Uterus (tissue), 4 donors: ENCODE results near the gene RGL3. TPM values are rescaled to one million over a fixed set of nuclear protein-coding genes. Genes with fewer than 3 reads are reported as not detected.

Experiments
- DNase-seq, 2 donors: peaks; one replicate each; pipeline ENCODE4 v3.0.0-alpha.2; 2019 to 2020
- H3K27ac ChIP-seq, 2 donors: fragments of 200-600 bp; sonication (generic); 1 replicate in 1 of 2; 2 replicates in 1 of 2; pipeline ENCODE4 v1.5.1; 2016 to 2018
- H3K27me3 ChIP-seq, 2 donors: fragments of 200-600 bp; sonication (generic); one replicate each; pipeline ENCODE4 v1.5.1; 2018 to 2019; ENCODE audit warnings: control low read depth in 1 of 2
- H3K36me3 ChIP-seq, 2 donors: fragments of 200-600 bp; sonication (generic); one replicate each; pipeline ENCODE4 v1.5.1; 2019; ENCODE audit warnings: control low read depth in 1 of 2
- H3K4me1 ChIP-seq, 2 donors: fragments of 200-600 bp; sonication (generic); one replicate each; pipeline ENCODE4 v1.5.1; 2018 to 2019; ENCODE audit warnings: control low read depth in 1 of 2
- H3K4me3 ChIP-seq, 2 donors: fragments of 200-600 bp; sonication (generic); 1 replicate in 1 of 2; 2 replicates in 1 of 2; pipeline ENCODE4 v1.5.1; 2018 to 2019; ENCODE audit warnings: mild to moderate bottlenecking in 1 of 2
- H3K9me3 ChIP-seq, 2 donors: fragments of 200-600 bp; sonication (generic); one replicate each; pipeline ENCODE4 v1.5.1; 2019; ENCODE audit warnings: control low read depth in 1 of 2
- POLR2A ChIP-seq, 2 donors: fragments of 450-650 bp; IDR thresholded peaks; one replicate each; pipeline ENCODE4 v1.6.1; 2016; ENCODE audit warnings: antibody characterized with exemption in 2 of 2, mild to moderate bottlenecking in 1 of 2, moderate library complexity in 1 of 2
- intact Hi-C: fragments of 100-400 bp; cut with DNase I; formaldehyde crosslinking; loops from one replicate; pipeline ENCODE4 v1.15.1; 2023; ENCODE audit warnings: low total_unique reads
- total RNA-seq, 4 donors: library from RNA; depleted of rRNA in 3 of 4; stranded (reverse); fragments of >200 nt in 3 of 4; gene quantifications; one replicate each; pipeline versions ENCODE4 v1.1.0 to v1.2.4, GENCODE V29; 2014 to 2023
- TF ChIP-seq, protein P1 (sequence below), 4 experiments: fragments of 200-600 bp in 2 of 4; fragments of 450-650 bp in 2 of 4; sonication (generic) in 2 of 4; IDR thresholded peaks; one replicate each; pipeline ENCODE4 v1.5.1; 2016 to 2019; ENCODE audit warnings: antibody characterized with exemption in 4 of 4, mild to moderate bottlenecking in 2 of 4, moderate library complexity in 1 of 4
- donor health status: DM: yes; HTN: yes; CAD: no.

Gene RGL3
- total RNA-seq, 4 donors from 2014 or later, result 1.0 to 19.0 (median 13.2) TPM

DNA sequence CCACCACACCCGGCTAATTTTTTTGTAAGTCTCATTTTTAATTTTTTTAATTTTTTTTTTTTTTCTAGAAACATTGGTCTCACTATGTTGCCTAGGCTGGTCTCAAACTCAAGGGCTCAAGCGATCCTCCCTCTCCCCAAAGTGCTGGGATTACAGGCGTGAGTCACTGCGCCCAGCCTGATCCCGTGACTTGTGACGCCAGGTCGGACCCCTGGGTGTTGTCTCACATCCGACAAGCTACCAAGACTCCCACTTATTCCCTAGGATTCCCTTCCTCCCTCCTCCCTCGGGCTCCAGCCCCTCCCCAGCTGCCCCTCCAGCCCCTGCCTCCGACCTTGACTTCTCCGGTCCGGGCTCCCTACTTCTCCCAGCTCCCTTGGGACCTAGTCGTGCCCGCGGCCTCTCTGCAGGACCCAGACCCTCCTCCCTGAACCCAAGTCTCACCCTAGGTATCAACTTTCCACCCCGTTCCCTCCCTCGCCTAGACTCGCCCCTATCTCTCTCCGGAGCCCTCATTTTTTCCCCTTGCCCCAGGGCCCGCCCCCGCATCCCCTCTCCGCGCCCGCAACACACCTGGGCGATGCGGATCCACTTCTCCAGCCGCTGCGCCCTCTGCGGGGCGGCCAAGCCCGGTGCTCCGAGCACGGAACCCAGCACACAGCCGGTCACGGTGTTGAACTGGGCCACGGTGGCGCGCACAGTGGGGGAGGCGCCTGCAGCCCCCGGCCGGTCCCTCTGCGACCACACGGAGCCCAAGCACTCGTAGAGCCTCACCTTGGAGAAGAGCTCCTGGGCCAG lies 13.1 kb downstream of the RGL3 start:
- no peak overlapping the region for H3K27ac ChIP-seq
- no peaks in the 10 kb centered on the region for H3K9me3 ChIP-seq
- TF ChIP-seq, protein P1, sequence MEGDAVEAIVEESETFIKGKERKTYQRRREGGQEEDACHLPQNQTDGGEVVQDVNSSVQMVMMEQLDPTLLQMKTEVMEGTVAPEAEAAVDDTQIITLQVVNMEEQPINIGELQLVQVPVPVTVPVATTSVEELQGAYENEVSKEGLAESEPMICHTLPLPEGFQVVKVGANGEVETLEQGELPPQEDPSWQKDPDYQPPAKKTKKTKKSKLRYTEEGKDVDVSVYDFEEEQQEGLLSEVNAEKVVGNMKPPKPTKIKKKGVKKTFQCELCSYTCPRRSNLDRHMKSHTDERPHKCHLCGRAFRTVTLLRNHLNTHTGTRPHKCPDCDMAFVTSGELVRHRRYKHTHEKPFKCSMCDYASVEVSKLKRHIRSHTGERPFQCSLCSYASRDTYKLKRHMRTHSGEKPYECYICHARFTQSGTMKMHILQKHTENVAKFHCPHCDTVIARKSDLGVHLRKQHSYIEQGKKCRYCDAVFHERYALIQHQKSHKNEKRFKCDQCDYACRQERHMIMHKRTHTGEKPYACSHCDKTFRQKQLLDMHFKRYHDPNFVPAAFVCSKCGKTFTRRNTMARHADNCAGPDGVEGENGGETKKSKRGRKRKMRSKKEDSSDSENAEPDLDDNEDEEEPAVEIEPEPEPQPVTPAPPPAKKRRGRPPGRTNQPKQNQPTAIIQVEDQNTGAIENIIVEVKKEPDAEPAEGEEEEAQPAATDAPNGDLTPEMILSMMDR (IDR thresholded peaks at IDR 0.05), result peak; percentile 14 to 41 (median 26)
- no peak for TF ChIP-seq POLR2A (IDR thresholded peaks at IDR 0.05)
- H3K27me3 ChIP-seq, result no peaks in the 10 kb centered on the region
- intact Hi-C loops, result no loop called here
- no peak overlapping the region for H3K4me3 ChIP-seq
- DNase-seq, result no peak
- peaks cover 0 to 4% of the 10 kb centered on the region in 2 donors for H3K4me1 ChIP-seq
- no peaks in the 10 kb centered on the region for H3K36me3 ChIP-seq

- no peaks in the 10 kb centered on the region for H3K36me3 ChIP-seq
- H3K9me3 ChIP-seq, result no peaks in the 10 kb centered on the region
- H3K4me1 ChIP-seq, result peaks cover 0 to 4% of the 10 kb centered on the region in 2 donors
- H3K4me3 ChIP-seq, result no peak overlapping the region
- no peak for TF ChIP-seq POLR2A (IDR thresholded peaks at IDR 0.05)
- TF ChIP-seq, protein P1 (IDR thresholded peaks at IDR 0.05), result no peak
- no peaks in the 10 kb centered on the region for H3K27me3 ChIP-seq
- H3K27ac ChIP-seq, result no peak overlapping the region
- intact Hi-C loops, result no loop called here
- DNase-seq, result no peak
These were observed 14.4 kb downstream of the RGL3 start for GRCh38 chr19:11404588-11405222.

DNA sequence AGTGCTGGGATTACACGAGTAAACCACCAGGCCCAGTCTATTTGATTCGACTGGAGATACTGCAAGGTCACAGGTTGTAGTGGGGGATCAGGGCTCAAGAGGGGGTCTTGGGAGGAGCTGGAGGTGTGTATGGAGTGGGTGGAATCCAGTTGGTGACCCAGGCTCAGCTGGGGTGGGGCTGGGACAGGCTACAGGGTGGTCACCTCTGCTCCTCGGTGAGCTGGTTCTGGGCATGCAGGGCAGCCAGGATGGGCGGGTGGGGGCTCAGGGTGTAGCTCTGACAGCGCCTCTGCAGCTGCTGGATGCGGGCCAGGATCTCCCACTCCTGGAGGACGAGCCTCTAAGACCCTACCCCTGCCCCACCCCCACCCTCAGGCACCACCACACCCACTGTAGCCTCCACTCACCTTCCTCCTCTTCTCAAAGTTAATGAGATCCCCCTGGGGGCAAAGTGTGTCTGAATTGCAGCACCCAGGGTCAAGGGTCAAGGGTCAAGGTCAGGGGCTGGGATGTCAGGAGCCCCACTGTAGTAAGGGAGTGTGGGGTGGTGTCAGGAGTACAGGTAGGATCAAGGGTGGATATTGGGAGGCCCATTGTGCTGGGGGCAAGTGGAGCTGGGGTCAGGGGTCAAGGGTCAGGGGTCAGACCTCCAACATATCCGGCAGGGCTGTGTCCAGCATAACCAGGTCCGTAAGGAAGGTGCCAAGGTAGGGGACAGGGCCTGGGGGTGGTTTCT lies 17.1 kb downstream of the RGL3 start:
- no peaks in the 10 kb centered on the region for H3K36me3 ChIP-seq
- DNase-seq, result no peak
- no peak overlapping the region for H3K27ac ChIP-seq
- no peak overlapping the region for H3K4me3 ChIP-seq
- no peaks in the 10 kb centered on the region for H3K27me3 ChIP-seq
- intact Hi-C loops, result no loop called here
- H3K4me1 ChIP-seq, result peaks cover 0 to 4% of the 10 kb centered on the region in 2 donors
- TF ChIP-seq, protein P1 (IDR thresholded peaks at IDR 0.05), result no peak
- TF ChIP-seq POLR2A (IDR thresholded peaks at IDR 0.05), result no peak
- no peaks in the 10 kb centered on the region for H3K9me3 ChIP-seq

DNA sequence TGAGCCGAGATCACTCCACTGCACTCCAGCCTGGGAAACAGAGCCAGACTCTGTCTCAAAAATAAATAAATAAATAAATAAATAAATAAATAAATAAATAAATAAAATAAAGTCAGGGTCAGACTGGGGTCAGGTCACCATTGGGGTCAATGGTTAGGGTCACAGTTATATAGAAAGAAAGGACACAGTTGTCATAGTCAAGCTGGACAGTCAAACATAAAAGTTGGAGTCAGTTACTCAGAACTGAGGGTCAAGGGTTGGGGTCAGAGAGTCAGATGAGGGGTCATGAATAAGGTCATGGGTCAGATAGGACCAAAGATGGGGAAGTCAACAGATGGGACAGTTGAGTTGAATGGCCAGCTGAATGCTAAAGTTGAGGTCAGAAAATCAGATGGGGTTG lies 18.3 kb downstream of the RGL3 start:
- H3K36me3 ChIP-seq, result no peaks in the 10 kb centered on the region
- DNase-seq, result no peak
- no peak overlapping the region for H3K4me3 ChIP-seq
- intact Hi-C loops, result no loop called here
- no peak overlapping the region for H3K27ac ChIP-seq
- TF ChIP-seq POLR2A (IDR thresholded peaks at IDR 0.05), result no peak
- TF ChIP-seq, protein P1 (IDR thresholded peaks at IDR 0.05), result no peak
- no peaks in the 10 kb centered on the region for H3K27me3 ChIP-seq
- H3K4me1 ChIP-seq, result no peaks in the 10 kb centered on the region
- no peaks in the 10 kb centered on the region for H3K9me3 ChIP-seq

DNA sequence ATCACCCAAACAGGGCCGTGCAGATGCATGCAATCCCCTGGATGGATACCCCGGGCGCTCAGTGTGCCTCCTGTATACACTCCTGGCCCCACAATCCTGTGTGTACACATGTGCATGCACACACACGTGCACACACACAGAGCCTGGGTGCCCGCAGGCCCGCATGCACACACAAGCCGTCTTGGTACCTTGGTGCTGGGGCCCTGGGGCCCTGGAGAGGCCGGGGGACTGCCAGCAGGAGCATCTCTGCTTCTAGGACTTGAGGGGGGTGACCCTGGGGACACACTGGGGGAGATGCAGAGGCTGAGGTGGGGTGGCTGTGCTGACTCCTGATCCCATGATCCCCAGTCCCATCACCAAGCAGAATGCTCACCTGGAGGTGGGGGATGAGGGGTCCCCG lies 19.4 kb downstream of the RGL3 start:
- Histone ChIP-seq H3K9me3 (no peaks in the 10 kb centered on the region), H3K4me1 (no peaks in the 10 kb centered on the region), H3K4me3 (no peak overlapping the region), H3K27ac (no peak overlapping the region), H3K27me3 (no peaks in the 10 kb centered on the region), H3K36me3 (no peaks in the 10 kb centered on the region)
- intact Hi-C loops, result no loop called here
- TF ChIP-seq POLR2A (IDR thresholded peaks at IDR 0.05), result no peak
- TF ChIP-seq, protein P1 (IDR thresholded peaks at IDR 0.05), result no peak
- DNase-seq, result no peak
